WTC11 (cell line): Measurements from ENCODE around the gene ORM2. TPM values are rescaled to one million over a fixed set of nuclear protein-coding genes. Genes with fewer than 3 reads are reported as not detected.

ENCODE experiments used
- ATAC-seq: fragments of 200-7000 bp; cut with Tn5 transposase; 2 replicates; pipeline ENCODE4 v1.10.0; 2021; ENCODE audit warnings: mild to moderate bottlenecking, moderate library complexity
- CTCF ChIA-PET: fragments of 300-600 bp; sonication (Branson Sonifier 250); formaldehyde crosslinking; loops from one replicate; lab custom pipeline; 2021; ENCODE audit warnings: antibody characterized with exemption; lab: Charles Lee
- POLR2A ChIA-PET: fragments of 350-600 bp; sonication (Branson Sonifier 250); formaldehyde crosslinking; loops from one replicate; lab custom pipeline; 2021; ENCODE audit warnings: antibody characterized with exemption; lab: Charles Lee
- DNase-seq: peaks from one replicate; pipeline ENCODE4 v3.0.0; 2021; ENCODE audit warnings: low spot score
- H3K27ac Mint-ChIP-seq: 2 replicates; pipeline ENCODE4 v1.8.0; 2021; ENCODE audit warnings: mixed read lengths
- H3K27me3 Mint-ChIP-seq: 2 replicates; pipeline ENCODE4 v1.8.0; 2021; ENCODE audit warnings: low read depth, mild to moderate bottlenecking, moderate library complexity, mixed read lengths
- H3K36me3 Mint-ChIP-seq: 2 replicates; pipeline ENCODE4 v1.8.0; 2021; ENCODE audit warnings: mixed read lengths
- H3K4me1 Mint-ChIP-seq: 2 replicates; pipeline ENCODE4 v1.8.0; 2022; ENCODE audit warnings: mixed read lengths
- H3K4me3 Mint-ChIP-seq: 2 replicates; pipeline ENCODE4 v1.8.0; 2021; ENCODE audit warnings: mild to moderate bottlenecking, moderate library complexity, mixed read lengths
- H3K9me3 Mint-ChIP-seq: 2 replicates; pipeline ENCODE4 v1.8.0; 2021; ENCODE audit warnings: mixed read lengths
- ESRRA ChIP-seq: sonication (generic); formaldehyde crosslinking; IDR thresholded peaks from 2 replicates; pipeline ENCODE4 v1.8.1; 2022; ENCODE audit warnings: mild to moderate bottlenecking, missing genetic modification reagents, borderline replicate concordance
- FOXJ3 ChIP-seq: sonication (generic); formaldehyde crosslinking; IDR thresholded peaks from 2 replicates; pipeline ENCODE4 v1.9.0; 2021; ENCODE audit warnings: missing genetic modification reagents, mild to moderate bottlenecking, borderline replicate concordance
- FOXK1 ChIP-seq: sonication (generic); formaldehyde crosslinking; IDR thresholded peaks from 2 replicates; pipeline ENCODE4 v1.8.0; 2022; ENCODE audit warnings: mild to moderate bottlenecking, moderate library complexity, missing genetic modification reagents
- GABPB1 ChIP-seq: sonication (generic); formaldehyde crosslinking; IDR thresholded peaks from 2 replicates; pipeline ENCODE4 v1.8.1; 2023; ENCODE audit warnings: mild to moderate bottlenecking, missing genetic modification reagents
- IRF2 ChIP-seq: sonication (generic); formaldehyde crosslinking; IDR thresholded peaks from 2 replicates; pipeline ENCODE4 v1.8.0; 2022; ENCODE audit warnings: low read depth, missing genetic modification reagents, borderline replicate concordance
- NFYB ChIP-seq: sonication (generic); formaldehyde crosslinking; conservative IDR thresholded peaks from 2 replicates; pipeline ENCODE4 v1.8.0; 2022; ENCODE audit warnings: low read depth, missing genetic modification reagents
- PRDM15 ChIP-seq: sonication (generic); formaldehyde crosslinking; IDR thresholded peaks from 2 replicates; pipeline ENCODE4 v1.8.0; 2022; ENCODE audit warnings: missing genetic modification reagents
- RELA ChIP-seq: sonication (generic); formaldehyde crosslinking; IDR thresholded peaks from 2 replicates; pipeline ENCODE4 v1.8.1; 2022; ENCODE audit warnings: missing genetic modification reagents, mild to moderate bottlenecking, borderline replicate concordance
- SOX15 ChIP-seq: fragments of 250-450 bp; sonication (Bioruptor Pico); IDR thresholded peaks from 2 replicates; pipeline ENCODE4 v1.9.0; 2021; ENCODE audit warnings: mild to moderate bottlenecking
- TEAD1 ChIP-seq: sonication (generic); formaldehyde crosslinking; IDR thresholded peaks from 2 replicates; pipeline ENCODE4 v1.8.0; 2022; ENCODE audit warnings: mild to moderate bottlenecking, missing genetic modification reagents
- TEAD4 ChIP-seq: sonication (generic); formaldehyde crosslinking; IDR thresholded peaks from 2 replicates; pipeline ENCODE4 v1.8.0; 2022; ENCODE audit warnings: mild to moderate bottlenecking, missing genetic modification reagents
- ZNF263 ChIP-seq: sonication (generic); formaldehyde crosslinking; IDR thresholded peaks from 2 replicates; pipeline ENCODE4 v1.8.1; 2022; ENCODE audit warnings: low read depth, mild to moderate bottlenecking, moderate library complexity, missing genetic modification reagents
- total RNA-seq: library from RNA; stranded (reverse); gene quantifications from 3 replicates; pipeline ENCODE4 v1.2.3, GENCODE V29; 2021
- TF ChIP-seq, protein P1 (sequence below): sonication (generic); formaldehyde crosslinking; IDR thresholded peaks from 2 replicates; pipeline ENCODE4 v1.8.1; 2023; ENCODE audit warnings: mild to moderate bottlenecking, missing genetic modification reagents, moderate library complexity
- TF ChIP-seq, protein P2 (sequence below): sonication (generic); formaldehyde crosslinking; IDR thresholded peaks from 2 replicates; pipeline ENCODE4 v1.8.0; 2022; ENCODE audit warnings: mild to moderate bottlenecking, missing genetic modification reagents
- TF ChIP-seq, protein P3 (sequence below): sonication (generic); formaldehyde crosslinking; IDR thresholded peaks from 2 replicates; pipeline ENCODE4 v1.8.1; 2023; ENCODE audit warnings: mild to moderate bottlenecking, moderate library complexity, missing genetic modification reagents
- TF ChIP-seq, protein P4 (sequence below): fragments of 250-450 bp; sonication (Bioruptor Pico); conservative IDR thresholded peaks from 2 replicates; pipeline ENCODE4 v1.9.0; 2021; ENCODE audit warnings: mild to moderate bottlenecking

The ORM2 gene
- total RNA-seq, 1 experiment from 2014 or later = 1.6 TPM

DNA sequence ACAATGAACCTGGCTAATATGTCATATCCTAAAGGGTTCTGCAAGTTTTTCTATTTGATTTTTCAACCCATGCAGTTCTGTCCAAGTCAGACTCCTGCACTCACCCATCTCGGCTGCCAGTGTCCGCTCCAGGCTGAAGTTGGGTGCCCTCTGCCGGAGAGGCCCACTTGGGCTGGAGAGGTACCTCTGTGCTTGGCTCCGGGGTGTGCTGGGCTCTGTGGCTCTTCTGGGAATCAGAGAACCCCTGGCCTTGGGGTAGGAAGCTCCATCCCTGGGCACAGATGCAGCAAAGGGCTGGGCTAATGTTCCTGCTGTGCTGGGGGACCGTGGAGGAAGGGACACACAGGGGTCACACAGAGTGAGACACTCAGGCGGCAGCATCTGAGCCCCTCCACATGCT, 26.2 kb downstream of the ORM2 start (continued):
- TF ChIP-seq, protein P1, sequence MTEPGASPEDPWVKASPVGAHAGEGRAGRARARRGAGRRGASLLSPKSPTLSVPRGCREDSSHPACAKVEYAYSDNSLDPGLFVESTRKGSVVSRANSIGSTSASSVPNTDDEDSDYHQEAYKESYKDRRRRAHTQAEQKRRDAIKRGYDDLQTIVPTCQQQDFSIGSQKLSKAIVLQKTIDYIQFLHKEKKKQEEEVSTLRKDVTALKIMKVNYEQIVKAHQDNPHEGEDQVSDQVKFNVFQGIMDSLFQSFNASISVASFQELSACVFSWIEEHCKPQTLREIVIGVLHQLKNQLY (CRISPR knock-in tag) = no peak
- TF ChIP-seq, protein P2, sequence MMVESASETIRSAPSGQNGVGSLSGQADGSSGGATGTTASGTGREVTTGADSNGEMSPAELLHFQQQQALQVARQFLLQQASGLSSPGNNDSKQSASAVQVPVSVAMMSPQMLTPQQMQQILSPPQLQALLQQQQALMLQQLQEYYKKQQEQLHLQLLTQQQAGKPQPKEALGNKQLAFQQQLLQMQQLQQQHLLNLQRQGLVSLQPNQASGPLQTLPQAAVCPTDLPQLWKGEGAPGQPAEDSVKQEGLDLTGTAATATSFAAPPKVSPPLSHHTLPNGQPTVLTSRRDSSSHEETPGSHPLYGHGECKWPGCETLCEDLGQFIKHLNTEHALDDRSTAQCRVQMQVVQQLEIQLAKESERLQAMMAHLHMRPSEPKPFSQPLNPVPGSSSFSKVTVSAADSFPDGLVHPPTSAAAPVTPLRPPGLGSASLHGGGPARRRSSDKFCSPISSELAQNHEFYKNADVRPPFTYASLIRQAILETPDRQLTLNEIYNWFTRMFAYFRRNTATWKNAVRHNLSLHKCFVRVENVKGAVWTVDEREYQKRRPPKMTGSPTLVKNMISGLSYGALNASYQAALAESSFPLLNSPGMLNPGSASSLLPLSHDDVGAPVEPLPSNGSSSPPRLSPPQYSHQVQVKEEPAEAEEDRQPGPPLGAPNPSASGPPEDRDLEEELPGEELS = no peak
- TF ChIP-seq PRDM15 (CRISPR knock-in tag) = no peak
- no peak for TF ChIP-seq ZNF263 (CRISPR knock-in tag)
- TF ChIP-seq ESRRA = no peak
- no peak for TF ChIP-seq GABPB1

- no peaks in the 10 kb centered on the region for H3K9me3 Mint-ChIP-seq
- no peak overlapping the region for H3K27ac Mint-ChIP-seq
- ATAC-seq (no peak), DNase-seq (no peak)
- H3K4me3 Mint-ChIP-seq = no peak overlapping the region
- TF ChIP-seq, protein P3, sequence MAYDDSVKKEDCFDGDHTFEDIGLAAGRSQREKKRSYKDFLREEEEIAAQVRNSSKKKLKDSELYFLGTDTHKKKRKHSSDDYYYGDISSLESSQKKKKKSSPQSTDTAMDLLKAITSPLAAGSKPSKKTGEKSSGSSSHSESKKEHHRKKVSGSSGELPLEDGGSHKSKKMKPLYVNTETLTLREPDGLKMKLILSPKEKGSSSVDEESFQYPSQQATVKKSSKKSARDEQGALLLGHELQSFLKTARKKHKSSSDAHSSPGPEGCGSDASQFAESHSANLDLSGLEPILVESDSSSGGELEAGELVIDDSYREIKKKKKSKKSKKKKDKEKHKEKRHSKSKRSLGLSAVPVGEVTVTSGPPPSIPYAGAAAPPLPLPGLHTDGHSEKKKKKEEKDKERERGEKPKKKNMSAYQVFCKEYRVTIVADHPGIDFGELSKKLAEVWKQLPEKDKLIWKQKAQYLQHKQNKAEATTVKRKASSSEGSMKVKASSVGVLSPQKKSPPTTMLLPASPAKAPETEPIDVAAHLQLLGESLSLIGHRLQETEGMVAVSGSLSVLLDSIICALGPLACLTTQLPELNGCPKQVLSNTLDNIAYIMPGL (CRISPR knock-in tag) = no peak
- TF ChIP-seq TEAD4 (CRISPR knock-in tag) (no peak), TEAD1 (CRISPR knock-in tag) (no peak)
- TF ChIP-seq, protein P4, sequence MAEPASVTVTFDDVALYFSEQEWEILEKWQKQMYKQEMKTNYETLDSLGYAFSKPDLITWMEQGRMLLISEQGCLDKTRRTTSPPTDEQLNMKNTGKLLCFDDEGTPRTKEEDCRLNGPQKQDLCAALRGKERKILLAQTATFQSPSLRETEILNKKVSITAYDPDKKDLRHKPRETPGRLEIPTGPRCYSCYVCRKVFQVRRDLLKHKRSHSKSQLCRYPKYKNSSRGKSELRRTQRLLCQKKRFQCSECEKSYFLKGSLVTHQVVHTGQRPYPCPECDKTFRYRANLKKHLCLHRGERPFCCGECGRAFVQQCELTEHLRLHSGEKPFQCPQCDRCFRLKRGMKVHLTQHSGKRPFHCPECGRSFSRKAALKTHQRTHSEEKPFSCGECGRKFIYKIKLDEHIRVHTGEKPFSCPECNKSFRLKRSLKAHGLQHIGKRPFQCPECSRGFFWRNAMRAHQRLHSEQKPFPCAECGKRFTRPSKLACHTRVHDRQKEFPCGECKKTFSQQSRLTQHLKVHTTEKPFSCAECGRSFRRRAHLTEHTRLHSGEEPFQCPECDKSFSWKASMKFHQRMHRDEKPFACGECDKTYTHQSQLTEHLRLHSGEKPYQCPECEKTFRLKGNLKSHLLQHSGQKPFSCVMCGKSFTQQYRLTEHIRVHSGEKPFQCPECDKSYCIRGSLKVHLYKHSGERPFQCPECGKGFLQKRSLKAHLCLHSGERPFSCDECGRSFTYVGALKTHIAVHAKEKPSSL = no peak
- ChIA-PET CTCF (no interaction called here), POLR2A (no interaction called here)
- H3K27me3 Mint-ChIP-seq = no peaks in the 10 kb centered on the region
- peaks cover 45% of the 10 kb centered on the region for H3K36me3 Mint-ChIP-seq
- no peaks in the 10 kb centered on the region for H3K4me1 Mint-ChIP-seq
These were observed 27.1 kb downstream of the ORM2 start for GRCh38 chr9:114356792-114357191.

- POLR2A ChIA-PET = no interaction called here
- Mint-ChIP-seq H3K4me1 (no peaks in the 10 kb centered on the region), H3K27me3 (no peaks in the 10 kb centered on the region), H3K36me3 (peaks cover 47% of the 10 kb centered on the region), H3K4me3 (no peak overlapping the region), H3K27ac (no peak overlapping the region), H3K9me3 (no peaks in the 10 kb centered on the region)
- TF ChIP-seq SOX15 (no peak), RELA (CRISPR knock-in tag) (no peak), NFYB (no peak), IRF2 (CRISPR knock-in tag) (no peak), FOXJ3 (no peak), FOXK1 (CRISPR knock-in tag) (no peak)
- TF ChIP-seq, protein P1 (CRISPR knock-in tag) = no peak
- CTCF ChIA-PET = no interaction called here
- ATAC-seq (no peak), DNase-seq (no peak)
These were observed 27.7 kb downstream of the ORM2 start for GRCh38 chr9:114357360-114357759.
